Kidney (tissue), 14 donors: Measurements from ENCODE around the gene HMG20A. TPM values are rescaled to one million over a fixed set of nuclear protein-coding genes. Genes with fewer than 3 reads are reported as not detected.

Source experiments
- DNase-seq, 5 donors: peaks; one replicate each; pipeline ENCODE4 v3.0.0-alpha.2; 2013 to 2020
- FAIRE-seq: peaks from 2 replicates; lab custom pipeline; 2012; peaks lifted over from hg19 to GRCh38; lab: Jason Lieb, UNC
- H3K27ac ChIP-seq, 2 donors: one replicate each; pipeline ENCODE4 v1.7.0; 2013; ENCODE audit warnings: low read depth in 2 of 2, low read length in 2 of 2, inconsistent platforms in 1 of 2
- H3K27me3 ChIP-seq: one replicate; pipeline ENCODE4 v1.7.1; 2013; ENCODE audit warnings: low read length, inconsistent platforms; ENCODE audit not compliant: control insufficient read depth, insufficient read depth
- H3K36me3 ChIP-seq, 3 donors: one replicate each; pipeline versions ENCODE4 v1.7.0 to v1.7.1; 2013; ENCODE audit warnings: low read length in 3 of 3, control low read depth in 1 of 3, inconsistent platforms in 1 of 3; ENCODE audit not compliant: insufficient read depth in 3 of 3, control insufficient read depth in 2 of 3
- H3K4me1 ChIP-seq, 3 donors: one replicate each; pipeline versions ENCODE4 v1.7.0 to v1.7.1; 2013; ENCODE audit warnings: low read length in 3 of 3, inconsistent platforms in 1 of 3, low read depth in 1 of 3; ENCODE audit not compliant: control insufficient read depth in 2 of 3, insufficient read depth in 2 of 3
- H3K4me3 ChIP-seq, 3 donors: one replicate each; pipeline versions ENCODE4 v1.7.0 to v1.8.1; 2013; ENCODE audit warnings: low read length in 3 of 3, control low read depth in 1 of 3, inconsistent platforms in 1 of 3
- H3K9ac ChIP-seq, 3 donors: one replicate each; pipeline versions ENCODE4 v1.7.0 to v1.7.1; 2013; ENCODE audit warnings: low read length in 3 of 3, control low read depth in 1 of 3, inconsistent platforms in 1 of 3
- H3K9me3 ChIP-seq, 3 donors: one replicate each; pipeline versions ENCODE4 v1.7.0 to v1.7.1; 2013; ENCODE audit warnings: low read length in 3 of 3, control low read depth in 1 of 3, inconsistent platforms in 1 of 3; ENCODE audit not compliant: control insufficient read depth in 2 of 3, insufficient read depth in 1 of 3
- intact Hi-C: fragments of 100-400 bp; cut with DNase I; formaldehyde crosslinking; loops from one replicate; pipeline ENCODE4 v1.11.1; 2022
- polyA plus RNA-seq: library from polyadenylated mRNA; stranded (reverse); fragments of 350-450 nt; fragmentation: Illumina TruSeq; extraction: RNeasy Lipid Tissue Mini Kit (QIAGEN cat#74804); gene quantifications from one replicate; pipeline ENCODE4 v1.2.3, GENCODE V29; 2014; ENCODE audit warnings: low read depth, low replicate concordance; ENCODE audit not compliant: insufficient read depth
- total RNA-seq: library from RNA; stranded (reverse); fragmentation: NEBNext Ultra II Directional; extraction: Animal tissue kit (Norgen Biotek cat#: 25700); gene quantifications from one replicate; pipeline ENCODE4 v1.2.1, GENCODE V29; 2021
- TF ChIP-seq, protein P1 (sequence below): IDR thresholded peaks from 3 replicates; pipeline ENCODE4 v1.5.1; 2012; ENCODE audit warnings: mild to moderate bottlenecking, moderate library complexity, borderline replicate concordance; ENCODE audit not compliant: insufficient read depth; ENCODE audit errors: extremely low read depth
- donor health status: control.
- donor health status: control.
- donor health status: control.
- donor health status: control.
- donor health status: control.
- donor health status: DM: yes; HTN: yes; CAD: no.
- donor health status: Normal renal cell carcinoma (clear cell type).

The HMG20A gene
- total and polyA plus RNA-seq, 2 donors from 2014 or later, result 16.8 to 38.7 TPM

DNA sequence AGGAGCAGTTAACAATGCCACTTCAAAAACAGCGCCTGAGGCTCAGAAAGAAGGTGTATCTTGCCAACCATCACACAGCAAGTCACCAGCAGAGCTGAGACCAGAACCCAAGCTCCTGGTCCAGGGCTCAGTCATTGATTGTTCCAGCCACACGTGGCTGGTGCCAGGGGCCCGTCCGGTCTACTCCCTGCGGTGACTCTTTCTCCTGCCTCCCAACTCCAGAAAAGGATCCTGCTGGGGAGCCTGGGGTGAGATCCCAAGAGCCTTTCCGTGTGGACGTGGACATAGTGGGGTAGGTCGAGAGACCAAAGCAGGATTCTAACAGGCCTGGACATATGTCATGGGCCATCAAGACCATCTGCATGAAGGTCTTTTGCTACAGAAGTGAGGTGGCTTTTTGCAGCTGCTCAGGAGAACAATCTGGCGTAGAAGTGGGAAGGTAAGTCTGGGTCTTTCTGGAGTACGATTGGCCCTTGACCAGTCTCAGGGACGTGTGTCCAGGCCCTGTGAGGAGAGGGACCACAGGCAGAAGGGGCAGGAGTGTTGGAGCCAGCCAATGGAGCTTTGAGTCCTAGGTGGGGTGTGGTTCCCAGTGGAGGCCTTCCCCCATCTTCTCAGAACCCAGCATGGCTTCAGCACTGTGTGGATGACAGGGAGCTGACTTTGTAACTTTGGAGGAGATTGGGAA lies 105.4 kb downstream of the HMG20A start:
- no peak for FAIRE-seq
- Histone ChIP-seq H3K9me3 (no peaks in the 10 kb centered on the region), H3K4me1 (peaks cover 0 to 6% (median 0%) of the 10 kb centered on the region in 3 donors), H3K27me3 (no peaks in the 10 kb centered on the region), H3K36me3 (no peaks in the 10 kb centered on the region), H3K4me3 (no peak overlapping the region), H3K9ac (no peak overlapping the region), H3K27ac (no peak overlapping the region)
- TF ChIP-seq, protein P1, sequence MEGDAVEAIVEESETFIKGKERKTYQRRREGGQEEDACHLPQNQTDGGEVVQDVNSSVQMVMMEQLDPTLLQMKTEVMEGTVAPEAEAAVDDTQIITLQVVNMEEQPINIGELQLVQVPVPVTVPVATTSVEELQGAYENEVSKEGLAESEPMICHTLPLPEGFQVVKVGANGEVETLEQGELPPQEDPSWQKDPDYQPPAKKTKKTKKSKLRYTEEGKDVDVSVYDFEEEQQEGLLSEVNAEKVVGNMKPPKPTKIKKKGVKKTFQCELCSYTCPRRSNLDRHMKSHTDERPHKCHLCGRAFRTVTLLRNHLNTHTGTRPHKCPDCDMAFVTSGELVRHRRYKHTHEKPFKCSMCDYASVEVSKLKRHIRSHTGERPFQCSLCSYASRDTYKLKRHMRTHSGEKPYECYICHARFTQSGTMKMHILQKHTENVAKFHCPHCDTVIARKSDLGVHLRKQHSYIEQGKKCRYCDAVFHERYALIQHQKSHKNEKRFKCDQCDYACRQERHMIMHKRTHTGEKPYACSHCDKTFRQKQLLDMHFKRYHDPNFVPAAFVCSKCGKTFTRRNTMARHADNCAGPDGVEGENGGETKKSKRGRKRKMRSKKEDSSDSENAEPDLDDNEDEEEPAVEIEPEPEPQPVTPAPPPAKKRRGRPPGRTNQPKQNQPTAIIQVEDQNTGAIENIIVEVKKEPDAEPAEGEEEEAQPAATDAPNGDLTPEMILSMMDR, result no peak
- DNase-seq, result peak in 2 of 5 donors; percentile 15 to 33
- intact Hi-C loops, result no loop called here

DNA sequence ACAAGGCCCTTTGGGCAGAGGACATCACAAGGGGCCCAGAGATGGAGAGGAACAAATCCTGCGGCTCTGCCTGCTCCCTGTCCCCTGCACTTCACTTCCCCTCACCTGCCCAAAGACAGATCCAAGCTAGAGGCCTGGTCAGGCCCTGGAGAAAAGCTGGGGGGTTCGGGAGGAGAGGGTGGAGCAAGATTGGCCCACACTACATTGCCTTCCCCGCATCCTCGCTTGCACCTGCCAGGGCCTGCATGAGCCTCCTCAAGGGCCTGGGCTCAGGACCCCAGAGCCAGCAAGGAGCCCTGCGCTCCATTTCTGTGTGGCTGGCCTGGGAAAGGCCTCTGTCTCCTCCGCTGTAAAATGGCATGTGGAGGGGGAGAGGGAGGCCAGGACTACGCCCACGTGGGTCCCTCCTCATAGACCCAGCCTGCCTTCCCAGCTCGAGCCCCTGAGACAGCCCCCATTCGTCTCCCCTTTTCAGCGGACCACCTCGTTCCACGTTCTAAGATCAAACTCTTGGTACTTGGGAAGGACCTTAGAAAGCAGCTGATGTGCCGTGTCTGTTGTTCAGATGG lies 106.0 kb downstream of the HMG20A start:
- TF ChIP-seq, protein P1, result no peak
- no peak overlapping the region for H3K4me3 ChIP-seq
- intact Hi-C loops, result no loop called here
- peaks cover 0 to 6% (median 0%) of the 10 kb centered on the region in 3 donors for H3K4me1 ChIP-seq
- no peaks in the 10 kb centered on the region for H3K9me3 ChIP-seq
- H3K36me3 ChIP-seq, result no peaks in the 10 kb centered on the region
- peak in 2 of 5 donors; percentile 39 to 60 for DNase-seq
- no peak overlapping the region for H3K9ac ChIP-seq
- no peaks in the 10 kb centered on the region for H3K27me3 ChIP-seq
- no peak overlapping the region for H3K27ac ChIP-seq
- no peak for FAIRE-seq

DNA sequence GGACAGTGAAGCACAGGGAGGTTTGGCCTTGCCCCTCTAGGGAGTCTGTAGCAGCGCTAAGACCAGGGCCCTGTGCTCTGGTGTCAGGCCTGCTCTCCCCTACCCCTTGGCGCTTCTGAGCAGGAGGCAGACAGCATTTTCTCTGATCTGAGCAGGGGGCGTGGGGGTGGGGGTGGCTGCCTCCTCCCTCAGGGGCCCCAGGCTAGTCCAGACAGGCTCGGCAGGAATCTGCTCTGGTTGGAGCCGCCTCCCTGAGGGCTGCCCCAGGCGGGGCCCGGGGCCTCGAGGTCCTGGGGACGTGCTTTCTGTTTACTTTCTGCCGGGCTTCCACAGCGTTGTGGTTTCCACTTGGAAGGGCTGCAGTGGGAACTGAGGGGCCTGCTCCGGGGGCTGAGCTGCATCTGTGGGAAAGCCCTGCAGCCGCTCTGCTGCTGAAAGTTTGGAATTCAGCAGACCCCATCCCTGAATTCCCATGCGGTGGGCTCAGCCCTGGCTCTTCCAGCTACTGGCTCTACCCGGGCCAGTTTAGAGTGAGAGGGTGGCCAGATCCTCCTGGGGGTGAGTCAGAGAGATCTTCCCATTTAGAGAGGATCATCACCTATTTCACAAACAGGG lies 106.6 kb downstream of the HMG20A start:
- TF ChIP-seq, protein P1, result no peak
- Histone ChIP-seq H3K9me3 (no peaks in the 10 kb centered on the region), H3K4me1 (peaks cover 0 to 6% (median 0%) of the 10 kb centered on the region in 3 donors), H3K9ac (no peak overlapping the region), H3K36me3 (no peaks in the 10 kb centered on the region), H3K27ac (no peak overlapping the region), H3K4me3 (no peak overlapping the region), H3K27me3 (no peaks in the 10 kb centered on the region)
- intact Hi-C loops, result no loop called here
- FAIRE-seq (no peak), DNase-seq (peak; percentile 79 to 93 (median 87))
